Loucy (cell line): ENCODE results near the gene ZNF783.
"Not testable (repeated sequence)": the region's sequence is repeated elsewhere in the genome, so short reads cannot be mapped to it uniquely, and the experiment has no call there.

Source experiments
- H2AFZ ChIP-seq: fragments of 200-600 bp; sonication (generic); 2 replicates; pipeline ENCODE4 v1.6.0; 2016; ENCODE audit warnings: antibody characterized with exemption, mild to moderate bottlenecking, low read length, moderate library complexity
- H3F3A ChIP-seq: fragments of 200-600 bp; 2 replicates; pipeline ENCODE4 v1.6.0; 2016; ENCODE audit warnings: antibody characterized with exemption, low read depth, mild to moderate bottlenecking
- H3K27me3 ChIP-seq: fragments of 200-600 bp; sonication (generic); 2 replicates; pipeline ENCODE4 v1.6.1; 2014; ENCODE audit warnings: low read length, mild to moderate bottlenecking; ENCODE audit not compliant: insufficient read depth, poor library complexity, severe bottlenecking
- H3K36me3 ChIP-seq: fragments of 200-600 bp; sonication (generic); 2 replicates; pipeline ENCODE4 v1.6.1; 2016; ENCODE audit warnings: low read length; ENCODE audit not compliant: insufficient read depth
- H3K4me1 ChIP-seq: fragments of 200-600 bp; sonication (generic); 2 replicates; pipeline ENCODE4 v1.5.1; 2014; ENCODE audit warnings: low read length, mild to moderate bottlenecking; ENCODE audit not compliant: insufficient read depth, poor library complexity, severe bottlenecking
- H3K4me2 ChIP-seq: fragments of 200-600 bp; sonication (generic); 2 replicates; pipeline ENCODE4 v1.6.0; 2014; ENCODE audit warnings: antibody characterized with exemption, low read length, low read depth, mild to moderate bottlenecking; ENCODE audit not compliant: poor library complexity, severe bottlenecking
- H3K4me3 ChIP-seq: fragments of 200-600 bp; sonication (generic); 2 replicates; pipeline ENCODE4 v1.5.1; 2014; ENCODE audit warnings: low read length, mild to moderate bottlenecking, mixed read lengths; ENCODE audit not compliant: poor library complexity, severe bottlenecking
- H3K79me2 ChIP-seq: fragments of 200-600 bp; sonication (generic); 2 replicates; pipeline ENCODE4 v1.6.1; 2014; ENCODE audit warnings: low read length; ENCODE audit not compliant: insufficient read depth
- H3K9ac ChIP-seq: fragments of 200-600 bp; sonication (generic); 2 replicates; pipeline ENCODE4 v1.6.0; 2014; ENCODE audit warnings: mild to moderate bottlenecking, low read depth, low read length, moderate library complexity; ENCODE audit not compliant: poor library complexity, severe bottlenecking
- H3K9me2 ChIP-seq: fragments of 200-600 bp; sonication (generic); replicated peaks from 2 replicates; pipeline ENCODE4 v1.6.1; 2016; ENCODE audit warnings: low read depth, low read length, mixed read lengths
- H3K9me3 ChIP-seq: fragments of 200-600 bp; sonication (generic); 2 replicates; pipeline ENCODE4 v1.6.1; 2014; ENCODE audit warnings: mild to moderate bottlenecking, antibody characterized with exemption, low read length, low read depth; ENCODE audit not compliant: insufficient read depth
- H4K20me1 ChIP-seq: fragments of 200-600 bp; sonication (generic); 2 replicates; pipeline ENCODE4 v1.6.0; 2014; ENCODE audit warnings: antibody characterized with exemption, low read length, mild to moderate bottlenecking; ENCODE audit not compliant: insufficient read depth, poor library complexity, severe bottlenecking
- EZH2phosphoT487 ChIP-seq: fragments of 200-600 bp; IDR thresholded peaks from 2 replicates; pipeline ENCODE4 v1.6.1; 2018; ENCODE audit warnings: antibody characterized with exemption, mild to moderate bottlenecking, moderate library complexity, borderline replicate concordance
- TF ChIP-seq, protein P1 (sequence below): fragments of 200-600 bp; sonication (generic); conservative IDR thresholded peaks from 2 replicates; pipeline ENCODE4 v1.5.1; 2014; ENCODE audit warnings: mild to moderate bottlenecking, antibody characterized with exemption, low read length

Gene ZNF783

DNA sequence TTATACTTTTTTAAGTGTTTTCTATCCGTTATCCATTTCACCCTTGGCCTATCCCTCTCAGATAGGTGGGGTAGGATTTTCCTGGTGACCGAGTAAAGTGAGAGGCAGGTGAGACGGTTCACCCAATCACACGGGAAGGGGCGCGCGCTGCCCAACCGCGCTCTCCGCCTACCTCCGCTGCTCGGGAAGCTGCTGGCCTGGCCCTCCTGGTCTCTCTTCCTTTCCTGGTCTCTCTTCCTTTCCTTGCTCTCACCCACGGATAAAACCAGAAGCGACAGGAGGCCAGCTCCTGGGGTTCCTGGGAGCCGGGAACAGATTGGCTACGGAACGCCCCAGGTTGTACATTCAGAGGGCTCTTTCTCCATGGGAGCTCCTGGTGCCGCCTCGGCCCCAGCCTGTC is 36.9 kb upstream of the ZNF783 start:
- no peaks in the 10 kb centered on the region for H3K9me3 ChIP-seq
- no peaks in the 10 kb centered on the region for H3F3A ChIP-seq
- no peak overlapping the region for H2AFZ ChIP-seq
- no peaks in the 10 kb centered on the region for H4K20me1 ChIP-seq
- no peak overlapping the region for H3K4me3 ChIP-seq
- no peak overlapping the region for H3K4me2 ChIP-seq
- H3K4me1 ChIP-seq, result no peaks in the 10 kb centered on the region
- H3K9ac ChIP-seq, result no peak overlapping the region
- H3K27me3 ChIP-seq, result no peaks in the 10 kb centered on the region
- no peaks in the 10 kb centered on the region for H3K79me2 ChIP-seq
- H3K36me3 ChIP-seq, result peaks cover 42% of the 10 kb centered on the region; the same call in 1 of the 2 replicates
- H3K9me2 ChIP-seq, result no peaks in the 10 kb centered on the region
- TF ChIP-seq, protein P1, sequence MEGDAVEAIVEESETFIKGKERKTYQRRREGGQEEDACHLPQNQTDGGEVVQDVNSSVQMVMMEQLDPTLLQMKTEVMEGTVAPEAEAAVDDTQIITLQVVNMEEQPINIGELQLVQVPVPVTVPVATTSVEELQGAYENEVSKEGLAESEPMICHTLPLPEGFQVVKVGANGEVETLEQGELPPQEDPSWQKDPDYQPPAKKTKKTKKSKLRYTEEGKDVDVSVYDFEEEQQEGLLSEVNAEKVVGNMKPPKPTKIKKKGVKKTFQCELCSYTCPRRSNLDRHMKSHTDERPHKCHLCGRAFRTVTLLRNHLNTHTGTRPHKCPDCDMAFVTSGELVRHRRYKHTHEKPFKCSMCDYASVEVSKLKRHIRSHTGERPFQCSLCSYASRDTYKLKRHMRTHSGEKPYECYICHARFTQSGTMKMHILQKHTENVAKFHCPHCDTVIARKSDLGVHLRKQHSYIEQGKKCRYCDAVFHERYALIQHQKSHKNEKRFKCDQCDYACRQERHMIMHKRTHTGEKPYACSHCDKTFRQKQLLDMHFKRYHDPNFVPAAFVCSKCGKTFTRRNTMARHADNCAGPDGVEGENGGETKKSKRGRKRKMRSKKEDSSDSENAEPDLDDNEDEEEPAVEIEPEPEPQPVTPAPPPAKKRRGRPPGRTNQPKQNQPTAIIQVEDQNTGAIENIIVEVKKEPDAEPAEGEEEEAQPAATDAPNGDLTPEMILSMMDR, result no peak
- TF ChIP-seq EZH2phosphoT487, result no peak

DNA sequence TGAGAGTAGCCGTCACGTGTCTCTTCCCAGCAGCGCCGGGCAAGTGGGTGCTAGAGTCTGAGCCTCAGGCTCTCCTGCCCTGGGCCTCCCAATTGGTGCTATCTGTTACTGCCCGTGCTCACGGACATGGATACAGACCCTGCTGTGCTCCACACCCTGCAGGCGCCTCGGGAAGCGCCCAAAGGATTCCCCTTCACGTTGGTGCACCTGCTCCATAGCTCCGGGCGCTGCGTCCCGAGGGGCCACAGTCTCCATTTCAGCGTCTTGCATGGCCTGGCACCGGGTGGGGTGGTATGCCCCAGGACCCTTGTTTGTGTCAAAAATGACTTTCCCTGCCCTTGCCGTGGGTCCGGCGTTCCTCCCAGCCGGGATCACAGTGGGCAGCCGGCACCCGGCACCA is 36.3 kb upstream of the ZNF783 start:
- TF ChIP-seq, protein P1, result no peak
- no peak for TF ChIP-seq EZH2phosphoT487
- H3K9me3 ChIP-seq, result no peaks in the 10 kb centered on the region

DNA sequence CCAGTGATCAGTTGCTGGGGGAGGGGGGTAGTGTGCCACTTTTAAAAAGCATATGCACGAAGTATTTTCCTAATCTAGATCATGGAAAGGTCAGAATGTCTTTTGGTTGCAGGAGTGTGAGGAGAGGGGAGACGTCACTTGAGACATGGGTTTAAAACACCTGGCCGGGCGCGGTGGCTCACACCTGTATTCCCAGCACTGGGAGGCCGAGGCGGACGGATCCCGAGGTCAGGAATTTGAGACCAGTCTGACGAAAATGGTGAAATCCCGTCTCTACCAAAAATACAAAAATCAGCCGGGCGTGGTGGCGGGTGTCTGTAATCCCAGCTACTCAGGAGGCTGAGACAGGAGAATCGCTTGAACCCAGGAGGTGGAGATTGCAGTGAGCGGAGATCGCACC is 35.6 kb upstream of the ZNF783 start:
- H3K4me2 ChIP-seq, H3K9ac ChIP-seq, H3K27me3 ChIP-seq, H4K20me1 ChIP-seq, H3K9me2 ChIP-seq, H3K9me3 ChIP-seq, H3F3A ChIP-seq, H3K79me2 ChIP-seq, H2AFZ ChIP-seq, H3K4me3 ChIP-seq, H3K4me1 ChIP-seq: not testable (repeated sequence)
- H3K36me3 ChIP-seq, result peaks cover 33% of the 10 kb centered on the region; the same call in 1 of the 2 replicates

More for the DNA sequence above, 36.3 kb upstream of the ZNF783 start:
- Histone ChIP-seq H3K9ac (no peak overlapping the region), H3K9me2 (no peaks in the 10 kb centered on the region), H3K4me3 (no peak overlapping the region), H4K20me1 (no peaks in the 10 kb centered on the region), H3K4me2 (no peak overlapping the region), H3K27me3 (no peaks in the 10 kb centered on the region), H3K36me3 (peaks cover 36% of the 10 kb centered on the region; the same call in 1 of the 2 replicates), H3K4me1 (no peaks in the 10 kb centered on the region), H3F3A (no peaks in the 10 kb centered on the region), H2AFZ (no peak overlapping the region), H3K79me2 (no peaks in the 10 kb centered on the region)

DNA sequence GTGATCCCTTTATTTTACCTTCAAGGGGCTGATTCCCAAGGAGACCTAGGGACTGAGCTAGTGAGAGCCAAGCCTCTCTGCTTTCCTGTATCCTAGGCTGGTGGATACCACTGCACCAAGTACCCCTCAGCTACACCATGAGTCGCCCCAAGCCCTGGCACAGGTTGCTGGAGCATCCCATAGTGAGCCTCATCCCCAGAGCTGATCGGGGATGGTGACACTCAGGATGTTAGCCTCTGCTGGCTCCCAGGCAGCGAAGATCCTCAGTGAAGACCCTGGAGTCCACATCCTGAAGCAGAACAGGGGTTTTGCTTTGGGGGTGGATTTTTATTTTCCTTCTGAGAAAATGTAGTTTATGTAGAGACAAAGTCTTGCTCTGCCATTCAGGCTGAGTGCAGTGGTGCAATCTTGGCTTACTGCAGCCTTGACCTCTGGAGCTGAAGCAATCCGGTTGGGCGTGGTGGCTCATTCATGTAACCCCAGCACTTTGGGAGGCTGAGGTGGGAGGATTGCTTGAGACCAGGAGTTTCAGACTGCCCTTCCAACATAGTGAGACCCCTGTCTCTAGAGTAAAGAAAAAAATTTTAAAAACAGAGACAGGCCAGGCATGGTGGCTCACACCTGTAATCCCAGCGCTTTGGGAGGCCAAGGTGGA is 35.0 kb upstream of the ZNF783 start:
- H3K9ac ChIP-seq, result no peak overlapping the region
- no peak for TF ChIP-seq EZH2phosphoT487
- TF ChIP-seq, protein P1, result no peak
- no peaks in the 10 kb centered on the region for H3K79me2 ChIP-seq

More for the DNA sequence above, 35.0 kb upstream of the ZNF783 start:
- Histone ChIP-seq H4K20me1 (no peaks in the 10 kb centered on the region), H3K4me2 (no peak overlapping the region), H3F3A (no peaks in the 10 kb centered on the region), H3K9me3 (no peaks in the 10 kb centered on the region), H3K27me3 (no peaks in the 10 kb centered on the region), H3K4me1 (no peaks in the 10 kb centered on the region), H3K4me3 (no peak overlapping the region), H2AFZ (no peak overlapping the region), H3K9me2 (no peaks in the 10 kb centered on the region), H3K36me3 (peaks cover 29% of the 10 kb centered on the region; the same call in 1 of the 2 replicates)
